ENCODE measurements around the gene CIC. TPM values are rescaled to one million over a fixed set of nuclear protein-coding genes. Genes with fewer than 3 reads are reported as not detected.
A peak's percentile ranks its signal among the peaks of the same experiment; 100 is the strongest.

The CIC gene
- total RNA-seq, 3 donors from 2014 or later (not counting 1 experiment from before 2014, with no cell fraction given) = 95.4 to 121 (median 108) TPM

GRCh38 chr19:42325308-42325895, 56.4 kb downstream of the CIC start, which contains the start of gene MEGF8:
TSS of gene MEGF8 (plus strand) at chr19:42325635. CDS start at chr19:42326244, 609 bp downstream.
- intact Hi-C loops (cut with micrococcal nuclease) = loop anchor here (1.0 to 2.0 kb wide), 6 partner anchors 23 to 249 kb away; partner anchors contain the start of genes PAFAH1B3, POU2F2, PRR19 and ZNF574
- H3K27me3 ChIP-seq (ENCODE audit: control insufficient read depth, insufficient read depth, low read length) = peaks cover 8% of the 10 kb centered on the region
- DNase-seq (peak; percentile 96 to 99), ATAC-seq (peak; percentile 88 to 97 (median 91))
- H3K27ac ChIP-seq (ENCODE audit: low read length) = peak within 1 kb of the TSS; percentile 62
- peaks cover 17 to 29% of the 10 kb centered on the region in 2 donors for H3K4me1 Mint-ChIP-seq
- peaks cover 15 to 19% of the 10 kb centered on the region in 2 donors for H3K27me3 Mint-ChIP-seq (ENCODE audit: low read depth in 2 of 2)
- H3K9me3 Mint-ChIP-seq = no peaks in the 10 kb centered on the region
- H3K36me3 ChIP-seq (ENCODE audit: control insufficient read depth, insufficient read depth, low read length) = no peaks in the 10 kb centered on the region
- peak within 1 kb of the TSS; percentile 65 to 79 for H3K27ac Mint-ChIP-seq
- H3K4me3 Mint-ChIP-seq = peak within 1 kb of the TSS; percentile 95
- WGBS (ENCODE audit: insufficient coverage) = under 1% methylated on average over 44 of the region's 45 CpGs
- no peak for TF ChIP-seq CTCF (IDR thresholded peaks at IDR 0.05)
- peak within 1 kb of the TSS; percentile 83 for H3K4me3 ChIP-seq (ENCODE audit: low read length)
- peaks cover 5% of the 10 kb centered on the region for H3K36me3 Mint-ChIP-seq
- H3K9me3 ChIP-seq (ENCODE audit: control insufficient read depth, insufficient read depth, low read length) = no peaks in the 10 kb centered on the region
- H3K4me1 ChIP-seq (ENCODE audit: control insufficient read depth, insufficient read depth, low read length) = peaks cover 20% of the 10 kb centered on the region

- Histone ChIP-seq H3K27ac (ENCODE audit: low read length) (peak overlapping the region; percentile 62), H3K9me3 (ENCODE audit: control insufficient read depth, insufficient read depth, low read length) (no peaks in the 10 kb centered on the region), H3K4me3 (ENCODE audit: low read length) (peak overlapping the region; percentile 83), H3K36me3 (ENCODE audit: control insufficient read depth, insufficient read depth, low read length) (no peaks in the 10 kb centered on the region), H3K27me3 (ENCODE audit: control insufficient read depth, insufficient read depth, low read length) (peaks cover 8% of the 10 kb centered on the region), H3K4me1 (ENCODE audit: control insufficient read depth, insufficient read depth, low read length) (peaks cover 20% of the 10 kb centered on the region)
- Mint-ChIP-seq H3K4me1 (peaks cover 17 to 29% of the 10 kb centered on the region in 2 donors), H3K27ac (peak overlapping the region; percentile 65 to 79), H3K27me3 (ENCODE audit: low read depth in 2 of 2) (peaks cover 15 to 19% of the 10 kb centered on the region in 2 donors), H3K36me3 (peaks cover 5% of the 10 kb centered on the region), H3K9me3 (no peaks in the 10 kb centered on the region), H3K4me3 (peak overlapping the region; percentile 95)
- DNase-seq (peak in 1 of 2 donors; percentile 54), ATAC-seq (peak; percentile 0 to 8 (median 8))
- WGBS (ENCODE audit: insufficient coverage) = 12% methylated on average over 37 of the region's 37 CpGs
- intact Hi-C loops (cut with micrococcal nuclease) = loop anchor here (1.0 to 2.0 kb wide), 6 partner anchors 23 to 250 kb away; partner anchors contain the start of genes PAFAH1B3, POU2F2, PRR19 and ZNF574
- no peak for TF ChIP-seq CTCF (IDR thresholded peaks at IDR 0.05)
Observed at GRCh38 chr19:42325896-42326771, 57.1 kb downstream of the CIC start.

GRCh38 chr19:42326969-42327368, 57.9 kb downstream of the CIC start:
- DNase-seq = no peak
- Mint-ChIP-seq H3K4me3 (peak overlapping the region; percentile 95), H3K4me1 (peaks cover 17 to 29% of the 10 kb centered on the region in 2 donors), H3K27ac (no peak overlapping the region), H3K36me3 (peaks cover 5% of the 10 kb centered on the region), H3K9me3 (no peaks in the 10 kb centered on the region), H3K27me3 (ENCODE audit: low read depth in 2 of 2) (peaks cover 11 to 12% of the 10 kb centered on the region in 2 donors)
- Histone ChIP-seq H3K9me3 (ENCODE audit: control insufficient read depth, insufficient read depth, low read length) (no peaks in the 10 kb centered on the region), H3K4me1 (ENCODE audit: control insufficient read depth, insufficient read depth, low read length) (peaks cover 20% of the 10 kb centered on the region), H3K36me3 (ENCODE audit: control insufficient read depth, insufficient read depth, low read length) (no peaks in the 10 kb centered on the region), H3K27ac (ENCODE audit: low read length) (no peak overlapping the region), H3K4me3 (ENCODE audit: low read length) (no peak overlapping the region), H3K27me3 (ENCODE audit: control insufficient read depth, insufficient read depth, low read length) (peaks cover 8% of the 10 kb centered on the region)
- no peak for ATAC-seq
- TF ChIP-seq CTCF (IDR thresholded peaks at IDR 0.05) = no peak
- intact Hi-C loops (cut with micrococcal nuclease) = no loop called here
